ENCODE measurements around the gene TTC27.

TTC27 gene

GRCh38 chr2:32758232-32758631 lies 130.4 kb downstream of the TTC27 start:
- DNase-seq: no peak

DNA sequence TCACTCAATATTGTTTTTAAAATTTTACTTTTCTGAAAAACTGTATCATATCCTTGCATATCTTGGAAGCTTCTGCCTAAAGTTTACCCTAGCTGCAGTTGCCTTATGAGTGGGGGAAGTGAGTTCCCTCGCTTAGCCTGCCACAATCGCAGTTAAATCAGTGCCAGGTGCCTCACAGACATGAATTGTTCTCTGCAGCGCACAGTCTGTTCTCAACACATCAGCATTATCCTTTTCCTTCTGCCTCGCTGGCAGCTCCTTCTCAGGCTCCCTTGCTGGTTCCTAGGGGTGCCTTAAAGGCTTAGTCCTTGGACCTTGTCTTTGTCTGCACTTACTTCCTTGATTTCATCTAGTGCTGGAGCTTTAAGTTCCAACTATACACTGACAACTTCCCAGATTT lies 132.8 kb downstream of the TTC27 start:
- no peak for DNase-seq

DNA sequence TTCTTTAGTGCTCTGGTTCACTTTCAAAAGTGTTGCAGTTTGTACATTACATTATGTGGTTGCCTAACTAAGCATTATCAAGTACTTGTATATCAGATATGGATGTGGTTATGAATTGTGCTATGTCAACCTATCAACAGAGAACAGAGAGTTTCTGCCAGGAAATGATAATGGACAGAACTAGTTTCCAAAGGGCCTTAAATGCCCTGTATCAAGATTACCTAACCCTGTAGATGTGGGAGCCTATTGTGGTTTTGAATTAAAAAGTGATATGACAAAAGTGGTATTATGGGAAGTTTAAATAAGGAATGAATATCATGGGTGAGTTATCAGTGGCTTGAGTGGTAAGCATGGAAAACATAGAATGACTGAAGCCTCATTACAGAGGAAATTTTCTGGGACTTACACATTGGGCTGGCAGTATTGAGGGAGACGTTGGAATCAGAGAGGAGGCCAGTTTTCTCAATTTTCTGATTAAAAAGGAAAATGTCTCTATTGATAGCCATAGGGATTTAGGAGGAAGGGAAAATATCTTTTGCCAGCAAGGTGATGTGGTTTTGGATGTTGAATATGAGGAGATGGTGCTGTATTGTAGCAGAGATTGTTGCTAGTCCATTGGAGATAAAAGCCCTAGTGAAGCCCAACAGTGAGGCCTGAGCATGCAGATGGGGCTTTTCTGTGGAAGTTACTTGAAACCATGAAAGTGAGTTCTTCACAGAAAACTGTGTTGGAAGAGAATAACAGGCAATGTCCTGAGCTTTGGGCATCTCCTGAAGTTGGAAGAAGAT lies 140.7 kb downstream of the TTC27 start:
- no peak for DNase-seq

- DNase-seq: no peak
These were observed 142.5 kb downstream of the TTC27 start for GRCh38 chr2:32770360-32770759.

- DNase-seq: peak; percentile 24
These were observed 145.0 kb downstream of the TTC27 start for GRCh38 chr2:32772638-32773447.

GRCh38 chr2:32773448-32773808 lies 145.6 kb downstream of the TTC27 start:
- DNase-seq: no peak

- DNase-seq: no peak
These were observed 148.1 kb downstream of the TTC27 start for GRCh38 chr2:32775954-32776353.

- DNase-seq: no peak
These were observed 149.9 kb downstream of the TTC27 start for GRCh38 chr2:32777714-32778113.

DNA sequence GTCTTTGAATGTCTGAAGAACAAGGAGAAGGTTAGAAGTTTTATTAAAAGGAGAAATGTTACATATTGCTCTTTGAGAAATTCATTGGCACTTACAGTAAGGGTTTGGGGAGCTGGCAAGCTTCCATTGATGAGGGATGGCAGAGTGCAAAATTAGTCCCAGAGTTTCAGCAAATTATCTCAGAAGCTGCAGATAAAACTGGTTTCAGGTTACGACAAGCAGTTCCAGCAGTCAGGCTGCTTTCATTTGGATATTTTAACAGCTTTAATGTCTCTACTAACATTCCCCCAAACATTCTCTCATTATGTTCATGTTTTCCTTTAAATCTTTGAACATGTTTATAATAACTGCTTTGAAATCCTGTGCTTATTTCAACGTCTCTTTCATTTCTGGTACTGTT lies 153.1 kb downstream of the TTC27 start:
- no peak for DNase-seq

DNA sequence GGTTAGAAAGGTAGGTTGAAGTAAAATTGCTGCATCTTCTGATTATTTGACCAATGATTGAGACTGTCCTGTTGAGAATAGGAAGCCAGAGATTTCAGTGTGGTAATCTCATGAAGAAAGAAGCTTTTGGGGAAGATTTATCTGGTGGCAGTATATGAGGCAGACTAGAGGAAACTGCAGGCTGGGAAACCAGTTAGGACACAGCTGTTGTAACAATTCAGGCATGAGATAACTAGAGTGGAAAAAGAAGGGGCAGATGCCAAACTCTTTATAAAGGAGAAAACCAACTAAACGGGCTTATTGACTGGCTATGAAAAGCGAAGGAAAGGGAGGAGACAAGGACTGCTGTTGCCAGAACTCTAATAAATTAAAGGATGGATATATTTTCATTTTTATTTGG lies 155.6 kb downstream of the TTC27 start:
- no peak for DNase-seq

- DNase-seq: no peak
These were observed 156.1 kb downstream of the TTC27 start for GRCh38 chr2:32783933-32784332.

DNA sequence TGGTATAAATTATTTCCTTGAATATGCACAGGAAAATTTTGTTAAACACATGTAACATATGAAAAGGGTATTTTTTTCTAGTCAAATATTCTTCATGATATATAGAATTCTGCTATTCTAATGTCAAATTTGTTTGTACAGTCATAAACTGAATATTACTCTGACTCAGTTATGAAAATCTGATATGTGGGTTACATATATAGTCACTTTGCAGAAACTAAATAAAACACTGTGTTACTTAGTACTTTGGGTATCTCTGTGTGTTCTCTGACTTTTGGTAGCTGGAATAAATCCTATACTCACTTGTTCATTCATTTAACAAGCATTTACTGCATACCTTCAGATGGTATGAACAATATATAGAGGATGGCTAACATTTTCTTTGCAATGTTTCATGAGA lies 159.4 kb downstream of the TTC27 start:
- no peak for DNase-seq

- DNase-seq: no peak
These were observed 160.3 kb downstream of the TTC27 start for GRCh38 chr2:32788114-32788513.

DNA sequence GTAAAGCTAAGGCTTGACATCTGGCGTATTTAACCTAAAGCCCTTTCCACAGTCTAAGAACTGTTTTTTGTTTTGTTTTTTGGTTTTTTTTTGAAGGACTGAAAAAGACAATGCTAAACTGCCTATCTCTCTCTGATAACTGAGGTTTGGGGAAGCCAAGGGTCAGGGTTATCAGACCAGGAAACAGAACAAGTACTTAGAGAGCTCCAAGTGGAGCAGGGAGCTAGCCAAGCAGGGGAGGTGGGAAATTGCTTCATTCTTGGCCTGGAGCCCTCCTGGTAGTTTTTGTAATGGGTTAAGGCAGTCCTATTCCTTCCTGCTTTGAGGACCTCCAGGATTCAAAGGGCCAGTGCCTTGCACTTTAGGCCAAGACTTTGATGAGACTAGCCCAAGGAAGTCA lies 164.6 kb downstream of the TTC27 start:
- no peak for DNase-seq

- no peak for DNase-seq
These were observed 171.0 kb downstream of the TTC27 start for GRCh38 chr2:32798829-32799228.

DNA sequence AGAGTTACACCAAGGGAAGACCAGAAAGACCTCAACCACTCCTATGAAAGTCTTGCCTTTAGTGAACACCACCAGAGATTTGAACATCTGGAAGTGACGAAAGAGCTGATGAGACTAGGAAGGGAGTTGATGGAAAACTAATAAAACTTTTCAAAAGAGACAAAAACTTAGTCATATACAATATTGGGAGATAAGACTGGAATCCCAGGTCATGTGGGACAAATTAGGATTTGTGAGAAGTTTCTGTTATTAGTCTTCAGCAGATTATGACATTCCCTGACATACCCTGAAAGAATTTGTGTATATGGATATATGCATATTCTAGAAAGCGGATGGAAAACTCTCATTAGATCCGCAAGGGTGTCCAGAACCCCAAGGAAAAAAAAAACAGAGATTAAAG lies 173.9 kb downstream of the TTC27 start:
- no peak for DNase-seq

DNA sequence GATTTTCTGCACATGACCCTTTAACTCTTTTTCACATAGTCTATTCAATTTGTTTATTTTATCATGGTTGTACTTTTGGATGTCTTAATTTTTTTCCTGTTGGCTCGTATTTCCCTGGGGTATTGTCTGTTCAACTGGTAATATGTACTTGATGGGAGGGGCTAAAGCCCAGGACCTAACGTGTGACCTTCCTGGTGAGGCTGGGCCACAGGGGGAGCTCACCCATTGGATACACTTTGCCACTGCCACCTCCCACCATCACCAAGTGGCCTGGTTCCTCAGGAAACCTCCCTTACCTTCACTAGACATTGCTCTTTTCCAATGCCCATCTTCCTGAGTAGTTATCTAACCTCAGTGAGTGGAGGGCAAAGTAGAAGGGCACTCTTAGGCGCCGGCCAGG lies 175.0 kb downstream of the TTC27 start:
- no peak for DNase-seq

DNA sequence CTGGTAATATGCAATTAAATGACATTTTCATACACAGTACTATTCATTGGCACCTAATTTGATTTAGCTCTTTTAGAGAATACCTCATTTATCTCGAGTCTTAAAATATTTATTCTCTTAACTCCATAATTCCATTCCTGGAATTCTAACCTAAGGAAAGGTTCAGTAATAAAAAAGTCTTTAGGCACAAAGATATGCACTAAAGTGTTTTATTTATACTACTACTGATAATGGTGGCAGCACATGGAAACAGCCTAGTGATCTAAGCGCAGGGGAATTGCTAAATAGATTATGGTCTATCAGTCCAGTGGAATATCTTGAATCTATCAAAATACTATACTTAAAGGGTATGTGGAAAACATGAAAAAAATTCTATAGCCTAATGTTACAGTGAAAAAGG lies 176.4 kb downstream of the TTC27 start:
- no peak for DNase-seq

DNA sequence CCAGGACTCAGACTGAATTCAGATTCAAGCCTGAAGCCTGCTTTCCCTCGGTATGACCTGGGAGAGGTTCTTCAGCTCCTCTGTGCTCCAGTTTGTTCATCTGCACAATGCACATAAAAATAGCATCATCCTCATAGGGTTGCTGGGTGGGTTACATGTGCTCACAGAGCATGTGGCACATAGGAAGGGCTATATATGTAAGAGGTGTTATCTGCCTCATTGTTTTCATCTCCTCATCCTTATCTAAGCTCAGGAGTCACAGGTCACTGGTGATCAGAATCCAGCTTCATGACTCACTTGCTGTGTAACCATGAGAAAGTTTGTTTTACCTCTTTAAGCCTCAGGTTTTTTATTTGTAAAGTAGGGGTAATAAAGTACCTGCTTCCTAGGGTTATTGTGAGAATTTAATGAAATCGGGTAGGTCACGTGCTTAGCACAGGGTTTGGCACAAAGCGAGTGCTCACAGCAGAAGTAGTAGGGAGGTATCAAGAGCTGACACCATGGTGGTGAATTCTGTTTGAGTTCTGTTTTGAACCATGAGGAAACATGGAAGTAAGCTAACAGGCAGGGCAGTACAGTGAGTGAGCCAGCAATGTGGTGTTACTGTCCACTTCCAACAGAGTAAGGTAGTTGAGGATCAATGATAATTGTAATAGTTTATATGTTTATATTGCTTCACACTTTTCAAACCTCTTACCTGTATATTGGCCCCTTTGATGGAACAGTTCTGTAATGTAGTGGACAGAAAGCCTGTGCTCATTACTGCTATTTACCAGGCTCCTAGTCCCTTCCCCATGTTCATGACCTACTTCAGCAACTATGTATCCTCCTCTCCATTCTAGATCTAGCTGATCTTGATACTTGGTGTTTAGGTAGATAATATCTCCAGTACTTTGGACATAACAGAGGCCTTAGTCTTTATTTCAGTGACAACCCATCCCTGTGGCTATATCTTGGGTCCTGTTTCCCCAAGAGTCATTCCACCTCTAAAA lies 177.6 kb downstream of the TTC27 start:
- no peak for DNase-seq

DNA sequence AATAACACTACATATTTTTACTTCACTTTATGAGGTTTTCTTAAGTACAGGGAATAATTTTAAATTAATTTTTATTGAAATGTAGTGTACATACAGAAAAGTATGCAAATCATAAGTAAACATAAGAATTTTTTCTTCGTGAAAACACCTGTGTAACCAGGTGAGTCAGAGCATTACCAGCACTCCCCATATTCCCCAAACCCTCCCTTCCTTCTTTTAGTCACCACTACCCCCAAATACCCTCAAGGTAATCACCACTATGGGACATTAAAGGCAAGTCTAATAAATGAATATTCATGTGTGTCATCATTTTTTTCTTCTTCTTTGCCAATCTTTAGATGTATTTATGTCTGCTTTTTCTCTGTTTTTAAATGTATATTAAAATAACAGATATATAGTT lies 179.0 kb downstream of the TTC27 start:
- no peak for DNase-seq

DNA sequence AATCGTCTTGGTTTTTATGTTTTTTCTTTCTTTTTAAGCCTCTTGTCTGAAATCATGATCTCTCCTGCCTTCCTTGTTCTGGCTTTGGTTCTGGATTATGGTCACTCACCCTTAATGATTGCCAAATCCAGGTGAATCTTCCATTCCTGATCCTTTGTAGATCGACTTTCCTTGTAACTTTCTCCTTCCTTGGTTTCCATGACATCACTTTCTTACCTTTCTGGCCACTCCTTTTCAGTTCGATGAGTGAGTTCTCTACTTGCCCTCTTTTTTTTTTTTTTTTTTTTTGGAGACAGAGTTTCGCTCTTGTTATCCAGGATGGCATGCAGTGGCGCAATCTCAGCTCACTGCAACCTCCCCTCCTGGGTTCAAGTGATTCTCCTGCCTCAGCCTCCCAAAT lies 179.8 kb downstream of the TTC27 start:
- DNase-seq: no peak

- no peak for DNase-seq
These were observed 183.2 kb downstream of the TTC27 start for GRCh38 chr2:32810909-32811495.

GRCh38 chr2:32811696-32812095 lies 183.8 kb downstream of the TTC27 start:
- DNase-seq: no peak

Data from inflammatory macrophage treated with lipopolysaccharide for 4 hours (primary cell).